ENCODE data around the gene VWA5B2. TPM values are rescaled to one million over a fixed set of nuclear protein-coding genes. Genes with fewer than 3 reads are reported as not detected.
"Not testable (repeated sequence)": the region's sequence is repeated elsewhere in the genome, so short reads cannot be mapped to it uniquely, and the experiment has no call there.

Gene VWA5B2
- total RNA-seq, 1 experiment from 2014 or later: 0.72 TPM

GRCh38 chr3:184241447-184242296 lies 12.3 kb downstream of the VWA5B2 start:
- no peak for DNase-seq (ENCODE audit: low spot score)

- DNase-seq (ENCODE audit: low spot score): no peak
These were observed 12.9 kb downstream of the VWA5B2 start for GRCh38 chr3:184242297-184242685.

- DNase-seq (ENCODE audit: low spot score): peak; percentile 65
These were observed 19.3 kb downstream of the VWA5B2 start, which contains the start of gene ALG3 for GRCh38 chr3:184248454-184249411. TSS of gene ALG3 (minus strand) at chr3:184248962. CDS start at chr3:184248940, 22 bp downstream.

GRCh38 chr3:184249412-184250166 lies 20.2 kb downstream of the VWA5B2 start, which contains the start of gene EEF1AKMT4:
TSS of gene EEF1AKMT4 (plus strand) at chr3:184249672. CDS start at chr3:184249695, 23 bp downstream.
- DNase-seq (ENCODE audit: low spot score): peak; percentile 97

GRCh38 chr3:184250167-184250828 lies 20.9 kb downstream of the VWA5B2 start:
- peak; percentile 91 for DNase-seq (ENCODE audit: low spot score)

GRCh38 chr3:184255291-184256039 lies 26.1 kb downstream of the VWA5B2 start:
- no peak for DNase-seq (ENCODE audit: low spot score)

GRCh38 chr3:184257083-184257915 lies 27.9 kb downstream of the VWA5B2 start:
- DNase-seq (ENCODE audit: low spot score): no peak

GRCh38 chr3:184258926-184259325 lies 29.5 kb downstream of the VWA5B2 start:
- DNase-seq (ENCODE audit: low spot score): no peak

GRCh38 chr3:184259396-184259877 lies 30.1 kb downstream of the VWA5B2 start:
- DNase-seq (ENCODE audit: low spot score): no peak

- no peak for DNase-seq (ENCODE audit: low spot score)
These were observed 30.7 kb downstream of the VWA5B2 start for GRCh38 chr3:184259878-184260723.

GRCh38 chr3:184260724-184261269 lies 31.4 kb downstream of the VWA5B2 start:
- DNase-seq (ENCODE audit: low spot score): no peak

GRCh38 chr3:184261270-184261853 lies 32.0 kb downstream of the VWA5B2 start, which contains the start of gene CAMK2N2:
TSS of gene CAMK2N2 (minus strand) at chr3:184261553. CDS start at chr3:184261285, 268 bp downstream.
- DNase-seq (ENCODE audit: low spot score): peak; percentile 73

GRCh38 chr3:184261854-184262763 lies 32.7 kb downstream of the VWA5B2 start:
- DNase-seq (ENCODE audit: low spot score): peak; percentile 45

- no peak for DNase-seq (ENCODE audit: low spot score)
These were observed 33.4 kb downstream of the VWA5B2 start for GRCh38 chr3:184262764-184263179.

GRCh38 chr3:184267249-184267648 lies 37.9 kb downstream of the VWA5B2 start:
- DNase-seq (ENCODE audit: low spot score): not testable (repeated sequence)

- DNase-seq (ENCODE audit: low spot score): no peak
These were observed 42.9 kb downstream of the VWA5B2 start for GRCh38 chr3:184272269-184272668.

All from A172 (cell line).